ENCODE measurements around the gene AFAP1L1. TPM values are rescaled to one million over a fixed set of nuclear protein-coding genes. Genes with fewer than 3 reads are reported as not detected.

AFAP1L1 gene
- total and polyA plus RNA-seq, 10 of the 15 experiments (the other 5 are each of a cell fraction or from before 2014, with no cell fraction given): 0.11 TPM; not detected in 9

GRCh38 chr5:149265068-149265465 is 6.6 kb upstream of the AFAP1L1 start:
- no peaks in the 10 kb centered on the region; a peak in 1 of 4 replicates for H3K27me3 ChIP-seq (replicated peaks in 1 of 2; ENCODE audit: control insufficient read depth in 2 of 2, insufficient read depth in 2 of 2, low read length in 1 of 2)
- H3K4me3 ChIP-seq: no peak overlapping the region
- H4K20me1 ChIP-seq (ENCODE audit: control insufficient read depth, insufficient read depth): no peaks in the 10 kb centered on the region
- ChIA-PET SMC1A (ENCODE audit: uncharacterized antibody, unreplicated experiment) (interaction anchor here (0.7 kb wide), 1 partner anchor 14 kb away, joined by 3 read pairs; no protein-coding TSS in a partner anchor), POLR2A (no interaction called here), CTCF (interaction anchor here (0.6 to 1.5 kb wide), 5 partner anchors 20 to 135 kb away, joined by 3 read pairs; no protein-coding TSS in a partner anchor), RAD21 (ENCODE audit: unreplicated experiment) (no interaction called here)
- WGBS (ENCODE audit: insufficient coverage, insufficient replicate concordance, low lambda C conversion rate, missing lambda C conversion rate): 78% methylated on average over 7 of the region's 7 CpGs
- BruUV-seq (replicated peaks): no TSS peak
- TF ChIP-seq SMARCA5 (IDR thresholded peaks at IDR 0.05) (no peak), FOXM1 (IDR thresholded peaks at IDR 0.05; ENCODE audit: low read depth, low read length) (no peak), IKZF1 (conservative IDR thresholded peaks at IDR 0.05) (no peak), IRF4 (IDR thresholded peaks at IDR 0.05; ENCODE audit: low read depth, low read length) (no peak), ZSCAN29 (IDR thresholded peaks at IDR 0.05) (no peak), SMC3 (IDR thresholded peaks at IDR 0.05; ENCODE audit: borderline replicate concordance, low read length) (no peak), RAD51 (IDR thresholded peaks at IDR 0.05) (no peak), EGR1 (IDR thresholded peaks at IDR 0.05; ENCODE audit: borderline replicate concordance in 1 of 2, low read depth in 2 of 2, low read length in 2 of 2) (no peak), SPI1 (IDR thresholded peaks at IDR 0.05; ENCODE audit: borderline replicate concordance, insufficient read depth, low read depth, low read length) (no peak), ETV6 (conservative IDR thresholded peaks at IDR 0.05 in 1 of 2, IDR thresholded peaks at IDR 0.05 in 1 of 2; ENCODE audit: borderline replicate concordance in 1 of 2, low read depth in 1 of 2) (no peak), TARDBP (IDR thresholded peaks at IDR 0.05; ENCODE audit: borderline replicate concordance) (no peak), GABPA (IDR thresholded peaks at IDR 0.05; ENCODE audit: low read depth) (no peak), ASH2L (IDR thresholded peaks at IDR 0.05; ENCODE audit: borderline replicate concordance, low read depth) (no peak), BCL3 (IDR thresholded peaks at IDR 0.05; ENCODE audit: borderline replicate concordance, insufficient read depth, low read depth, low read length, poor library complexity, severe bottlenecking) (no peak), JUNB (IDR thresholded peaks at IDR 0.05) (no peak), SREBF1 (IDR thresholded peaks at IDR 0.05; ENCODE audit: low read length) (no peak), NFYA (IDR thresholded peaks at IDR 0.05; ENCODE audit: borderline replicate concordance, low read depth, low read length) (no peak)
- TF ChIP-seq, protein P1, sequence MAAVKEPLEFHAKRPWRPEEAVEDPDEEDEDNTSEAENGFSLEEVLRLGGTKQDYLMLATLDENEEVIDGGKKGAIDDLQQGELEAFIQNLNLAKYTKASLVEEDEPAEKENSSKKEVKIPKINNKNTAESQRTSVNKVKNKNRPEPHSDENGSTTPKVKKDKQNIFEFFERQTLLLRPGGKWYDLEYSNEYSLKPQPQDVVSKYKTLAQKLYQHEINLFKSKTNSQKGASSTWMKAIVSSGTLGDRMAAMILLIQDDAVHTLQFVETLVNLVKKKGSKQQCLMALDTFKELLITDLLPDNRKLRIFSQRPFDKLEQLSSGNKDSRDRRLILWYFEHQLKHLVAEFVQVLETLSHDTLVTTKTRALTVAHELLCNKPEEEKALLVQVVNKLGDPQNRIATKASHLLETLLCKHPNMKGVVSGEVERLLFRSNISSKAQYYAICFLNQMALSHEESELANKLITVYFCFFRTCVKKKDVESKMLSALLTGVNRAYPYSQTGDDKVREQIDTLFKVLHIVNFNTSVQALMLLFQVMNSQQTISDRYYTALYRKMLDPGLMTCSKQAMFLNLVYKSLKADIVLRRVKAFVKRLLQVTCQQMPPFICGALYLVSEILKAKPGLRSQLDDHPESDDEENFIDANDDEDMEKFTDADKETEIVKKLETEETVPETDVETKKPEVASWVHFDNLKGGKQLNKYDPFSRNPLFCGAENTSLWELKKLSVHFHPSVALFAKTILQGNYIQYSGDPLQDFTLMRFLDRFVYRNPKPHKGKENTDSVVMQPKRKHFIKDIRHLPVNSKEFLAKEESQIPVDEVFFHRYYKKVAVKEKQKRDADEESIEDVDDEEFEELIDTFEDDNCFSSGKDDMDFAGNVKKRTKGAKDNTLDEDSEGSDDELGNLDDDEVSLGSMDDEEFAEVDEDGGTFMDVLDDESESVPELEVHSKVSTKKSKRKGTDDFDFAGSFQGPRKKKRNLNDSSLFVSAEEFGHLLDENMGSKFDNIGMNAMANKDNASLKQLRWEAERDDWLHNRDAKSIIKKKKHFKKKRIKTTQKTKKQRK (IDR thresholded peaks at IDR 0.05; ENCODE audit: low read depth, low read length): no peak
- TF ChIP-seq, protein P2, sequence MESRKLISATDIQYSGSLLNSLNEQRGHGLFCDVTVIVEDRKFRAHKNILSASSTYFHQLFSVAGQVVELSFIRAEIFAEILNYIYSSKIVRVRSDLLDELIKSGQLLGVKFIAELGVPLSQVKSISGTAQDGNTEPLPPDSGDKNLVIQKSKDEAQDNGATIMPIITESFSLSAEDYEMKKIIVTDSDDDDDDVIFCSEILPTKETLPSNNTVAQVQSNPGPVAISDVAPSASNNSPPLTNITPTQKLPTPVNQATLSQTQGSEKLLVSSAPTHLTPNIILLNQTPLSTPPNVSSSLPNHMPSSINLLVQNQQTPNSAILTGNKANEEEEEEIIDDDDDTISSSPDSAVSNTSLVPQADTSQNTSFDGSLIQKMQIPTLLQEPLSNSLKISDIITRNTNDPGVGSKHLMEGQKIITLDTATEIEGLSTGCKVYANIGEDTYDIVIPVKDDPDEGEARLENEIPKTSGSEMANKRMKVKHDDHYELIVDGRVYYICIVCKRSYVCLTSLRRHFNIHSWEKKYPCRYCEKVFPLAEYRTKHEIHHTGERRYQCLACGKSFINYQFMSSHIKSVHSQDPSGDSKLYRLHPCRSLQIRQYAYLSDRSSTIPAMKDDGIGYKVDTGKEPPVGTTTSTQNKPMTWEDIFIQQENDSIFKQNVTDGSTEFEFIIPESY (IDR thresholded peaks at IDR 0.05): no peak
- no peak overlapping the region for H3K9ac ChIP-seq (ENCODE audit: control insufficient read depth, insufficient read depth, low read length)
- no peaks in the 10 kb centered on the region for H3K79me2 ChIP-seq (ENCODE audit: control insufficient read depth, insufficient read depth, low read length)
- in situ Hi-C loops (cut with MboI) (no loop called here), intact Hi-C loops (cut with micrococcal nuclease; ENCODE audit: unreplicated experiment) (loop anchor here (5.0 kb wide), 2 partner anchors 123 to 523 kb away; partner anchors contain the start of gene ABLIM3)
- no peak overlapping the region for H2AFZ ChIP-seq (ENCODE audit: control insufficient read depth, low read depth, low read length)
- DNase-seq (ENCODE audit: low read depth, low spot score): no peak
- H3K36me3 ChIP-seq (ENCODE audit: control insufficient read depth in 2 of 2, insufficient read depth in 2 of 2, low read length in 1 of 2): no peaks in the 10 kb centered on the region
- H3K4me2 ChIP-seq (ENCODE audit: control insufficient read depth, insufficient read depth): no peak overlapping the region
- ATAC-seq: no peak
- H3K27ac ChIP-seq (ENCODE audit: control insufficient read depth, insufficient read depth): no peak overlapping the region
- H3K4me1 ChIP-seq (ENCODE audit: control insufficient read depth, insufficient read depth, low read length): no peaks in the 10 kb centered on the region
- peaks cover 3% of the 10 kb centered on the region; the same call in 2 of the 3 replicates for H3K9me3 ChIP-seq (replicated peaks; ENCODE audit: control insufficient read depth, insufficient read depth, low read length)
- FAIRE-seq: no peak

All from GM12878 (cell line).